ENCODE results near the gene RPUSD4. TPM values are rescaled to one million over a fixed set of nuclear protein-coding genes. Genes with fewer than 3 reads are reported as not detected.
"Not testable (repeated sequence)": the region's sequence is repeated elsewhere in the genome, so short reads cannot be mapped to it uniquely, and the experiment has no call there.

RPUSD4 gene
- polyA plus RNA-seq, 1 donor from 2014 or later = 43.4 TPM

- TF ChIP-seq SMC3 (conservative IDR thresholded peaks at IDR 0.05; ENCODE audit: poor library complexity) = no peak
- no peaks in the 10 kb centered on the region for H3K79me2 ChIP-seq (replicated peaks; ENCODE audit: insufficient read depth, low read length)
- H3K27me3 ChIP-seq (ENCODE audit: insufficient read depth, low read depth, low read length) = no peaks in the 10 kb centered on the region
- no peak overlapping the region for H3K4me3 ChIP-seq (ENCODE audit: low read length)
- no peaks in the 10 kb centered on the region for H4K20me1 ChIP-seq (ENCODE audit: insufficient read depth)
- H3K27ac ChIP-seq (ENCODE audit: low read length) = no peak overlapping the region
- H3K9me2 ChIP-seq (ENCODE audit: insufficient read depth, low read length) = no peaks in the 10 kb centered on the region
- H2AFZ ChIP-seq (ENCODE audit: low read depth, low read length) = no peak overlapping the region
- H3F3A ChIP-seq (ENCODE audit: insufficient read depth, low read length, poor library complexity, severe bottlenecking) = no peaks in the 10 kb centered on the region
- no peaks in the 10 kb centered on the region for H3K9me3 ChIP-seq (ENCODE audit: low read length)
- H3K9ac ChIP-seq (ENCODE audit: low read length) = no peak overlapping the region
- H3K36me3 ChIP-seq (ENCODE audit: insufficient read depth, low read length) = peaks cover 19% of the 10 kb centered on the region
- H3K4me2 ChIP-seq (ENCODE audit: low read length) = no peak overlapping the region
Observed at GRCh38 chr11:126257144-126257543, 45.7 kb upstream of the RPUSD4 start.

- no peaks in the 10 kb centered on the region for H3K9me3 ChIP-seq (ENCODE audit: low read length)
- TF ChIP-seq EZH2 (IDR thresholded peaks at IDR 0.05; ENCODE audit: borderline replicate concordance, insufficient read depth, low read length, poor library complexity, severe bottlenecking) (no peak), RAD21 (conservative IDR thresholded peaks at IDR 0.05) (no peak), TAF1 (IDR thresholded peaks at IDR 0.05; ENCODE audit: low read depth) (no peak), SMC3 (conservative IDR thresholded peaks at IDR 0.05; ENCODE audit: poor library complexity) (no peak), REST (IDR thresholded peaks at IDR 0.05; ENCODE audit: borderline replicate concordance) (no peak), CTCF (IDR thresholded peaks at IDR 0.05; ENCODE audit: poor library complexity, severe bottlenecking) (no peak), EP300 (conservative IDR thresholded peaks at IDR 0.05; ENCODE audit: poor library complexity, severe bottlenecking) (no peak), POLR2AphosphoS5 (IDR thresholded peaks at IDR 0.05) (no peak), MXI1 (conservative IDR thresholded peaks at IDR 0.05; ENCODE audit: poor library complexity, severe bottlenecking) (no peak)
- no peaks in the 10 kb centered on the region for H3K79me2 ChIP-seq (replicated peaks; ENCODE audit: insufficient read depth, low read length)
- no peaks in the 10 kb centered on the region for H4K20me1 ChIP-seq (ENCODE audit: insufficient read depth)
- H3K27ac ChIP-seq (ENCODE audit: low read length) = no peak overlapping the region
- H3K4me3 ChIP-seq (ENCODE audit: low read length) = no peak overlapping the region
- H3F3A ChIP-seq (ENCODE audit: insufficient read depth, low read length, poor library complexity, severe bottlenecking) = no peaks in the 10 kb centered on the region
- H2AFZ ChIP-seq (ENCODE audit: low read depth, low read length) = no peak overlapping the region
- no peaks in the 10 kb centered on the region for H3K9me2 ChIP-seq (ENCODE audit: insufficient read depth, low read length)
- no peak overlapping the region for H3K9ac ChIP-seq (ENCODE audit: low read length)
- peaks cover 19% of the 10 kb centered on the region for H3K36me3 ChIP-seq (ENCODE audit: insufficient read depth, low read length)
- H3K4me2 ChIP-seq (ENCODE audit: low read length) = no peak overlapping the region
- H3K27me3 ChIP-seq (ENCODE audit: insufficient read depth, low read depth, low read length) = no peaks in the 10 kb centered on the region
Observed at GRCh38 chr11:126256216-126256615, 44.8 kb upstream of the RPUSD4 start.

GRCh38 chr11:126255507-126255906, 44.1 kb upstream of the RPUSD4 start:
- not testable (repeated sequence) for H3K4me2 ChIP-seq (ENCODE audit: low read length); H2AFZ ChIP-seq (ENCODE audit: low read depth, low read length); H3K9me2 ChIP-seq (ENCODE audit: insufficient read depth, low read length); H3K27me3 ChIP-seq (ENCODE audit: insufficient read depth, low read depth, low read length); H3K27ac ChIP-seq (ENCODE audit: low read length); H3K79me2 ChIP-seq (replicated peaks; ENCODE audit: insufficient read depth, low read length); H3K9me3 ChIP-seq (ENCODE audit: low read length); H3K4me3 ChIP-seq (ENCODE audit: low read length); H3F3A ChIP-seq (ENCODE audit: insufficient read depth, low read length, poor library complexity, severe bottlenecking); H3K9ac ChIP-seq (ENCODE audit: low read length); H4K20me1 ChIP-seq (ENCODE audit: insufficient read depth)
- peaks cover 19% of the 10 kb centered on the region for H3K36me3 ChIP-seq (ENCODE audit: insufficient read depth, low read length)
